ENCODE results near the gene FUZ. TPM values are rescaled to one million over a fixed set of nuclear protein-coding genes. Genes with fewer than 3 reads are reported as not detected.

The FUZ gene
- polyA plus RNA-seq, 4 donors = 4.1 to 21.0 (median 10.0) TPM

DNA sequence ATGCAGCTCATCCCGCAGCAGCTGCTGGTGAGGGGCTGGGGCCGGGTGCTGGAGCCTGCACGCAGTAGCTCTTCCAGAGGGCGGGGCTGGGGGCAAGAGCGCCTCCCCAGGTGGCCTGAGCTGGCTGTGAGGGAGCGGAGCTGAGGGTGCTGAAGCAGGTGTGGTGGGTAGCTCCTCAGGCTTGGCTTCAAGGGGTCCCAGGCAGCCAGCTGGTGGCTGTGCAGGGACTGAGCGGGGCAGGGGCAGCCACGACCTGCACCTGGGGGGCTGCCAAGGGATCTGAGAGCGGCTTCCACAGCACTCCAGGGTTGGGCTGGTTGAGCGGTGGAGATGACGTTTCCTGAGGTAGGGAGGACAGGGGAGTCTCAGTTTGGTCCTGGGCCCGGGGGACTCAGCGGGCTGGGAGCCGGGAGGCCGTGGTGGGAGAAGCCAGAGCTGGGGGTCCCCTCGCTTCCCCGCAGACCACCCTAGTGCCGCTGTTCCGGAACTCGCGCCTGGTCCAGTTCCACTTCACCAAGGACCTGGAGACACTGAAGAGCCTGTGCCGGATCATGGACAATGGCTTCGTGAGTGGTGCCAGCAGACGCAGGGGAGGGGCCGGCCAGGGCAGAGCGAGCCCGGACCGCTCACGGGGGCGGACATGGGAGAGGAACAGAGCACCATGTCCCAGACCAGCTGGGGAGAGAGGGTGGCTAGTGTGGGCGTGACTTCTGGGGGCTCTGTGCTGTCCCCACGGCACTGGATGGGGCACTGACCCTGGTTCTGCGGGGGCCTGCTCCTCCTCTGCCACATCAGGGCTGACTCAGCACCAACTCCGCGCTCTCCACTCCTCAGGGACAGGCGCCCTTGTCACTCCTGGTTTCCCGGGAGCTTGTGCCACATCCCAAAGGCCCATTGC is 45.2 kb upstream of the FUZ start:
- Histone ChIP-seq H3K27me3 (ENCODE audit: control insufficient read depth in 3 of 3, insufficient read depth in 3 of 3, low read length in 3 of 3) (no peaks in the 10 kb centered on the region), H3K36me3 (ENCODE audit: control insufficient read depth in 3 of 3, insufficient read depth in 2 of 3, low read depth in 1 of 3, low read length in 3 of 3) (peaks cover 7 to 96% (median 21%) of the 10 kb centered on the region in 3 donors), H3K9me3 (ENCODE audit: control insufficient read depth in 2 of 2, insufficient read depth in 1 of 2, low read depth in 1 of 2, low read length in 1 of 2) (no peaks in the 10 kb centered on the region), H3K4me1 (ENCODE audit: control insufficient read depth in 3 of 3, insufficient read depth in 2 of 3, low read depth in 1 of 3, low read length in 2 of 3) (peaks cover 0 to 11% (median 0%) of the 10 kb centered on the region in 3 donors), H3K27ac (ENCODE audit: low read depth in 1 of 3, low read length in 2 of 3) (no peak overlapping the region), H3K4me3 (ENCODE audit: low read depth in 1 of 3, low read length in 3 of 3) (no peak overlapping the region)
- 87 to 90% (median 89%) methylated on average over 28 to 37 of the region's 37 CpGs for WGBS, 3 donors
- FAIRE-seq (no peak), DNase-seq (no peak)

DNA sequence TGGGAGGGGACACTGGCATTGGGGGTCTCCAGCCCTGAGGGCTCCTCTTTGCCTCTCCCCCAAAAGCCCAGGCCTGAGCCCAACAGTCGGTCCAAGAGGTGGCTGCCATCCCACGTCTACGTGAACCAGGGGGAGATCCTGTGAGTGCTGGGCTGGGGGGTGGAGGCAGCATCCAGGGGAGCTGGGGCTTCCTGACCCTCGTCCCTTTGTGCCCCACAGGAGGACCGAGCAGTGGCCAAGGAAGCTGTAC is 44.7 kb upstream of the FUZ start:
- FAIRE-seq (no peak), DNase-seq (no peak)
- WGBS, 3 donors = 82 to 94% (median 82%) methylated on average over 5 of the region's 5 CpGs
- Histone ChIP-seq H3K27ac (ENCODE audit: low read depth in 1 of 3, low read length in 2 of 3) (no peak overlapping the region), H3K4me1 (ENCODE audit: control insufficient read depth in 3 of 3, insufficient read depth in 2 of 3, low read depth in 1 of 3, low read length in 2 of 3) (peaks cover 0 to 14% (median 0%) of the 10 kb centered on the region in 3 donors), H3K27me3 (ENCODE audit: control insufficient read depth in 3 of 3, insufficient read depth in 3 of 3, low read length in 3 of 3) (no peaks in the 10 kb centered on the region), H3K36me3 (ENCODE audit: control insufficient read depth in 3 of 3, insufficient read depth in 2 of 3, low read depth in 1 of 3, low read length in 3 of 3) (peaks cover 7 to 92% (median 18%) of the 10 kb centered on the region in 3 donors), H3K4me3 (ENCODE audit: low read depth in 1 of 3, low read length in 3 of 3) (no peak overlapping the region), H3K9me3 (ENCODE audit: control insufficient read depth in 2 of 2, insufficient read depth in 1 of 2, low read depth in 1 of 2, low read length in 1 of 2) (no peaks in the 10 kb centered on the region)

DNA sequence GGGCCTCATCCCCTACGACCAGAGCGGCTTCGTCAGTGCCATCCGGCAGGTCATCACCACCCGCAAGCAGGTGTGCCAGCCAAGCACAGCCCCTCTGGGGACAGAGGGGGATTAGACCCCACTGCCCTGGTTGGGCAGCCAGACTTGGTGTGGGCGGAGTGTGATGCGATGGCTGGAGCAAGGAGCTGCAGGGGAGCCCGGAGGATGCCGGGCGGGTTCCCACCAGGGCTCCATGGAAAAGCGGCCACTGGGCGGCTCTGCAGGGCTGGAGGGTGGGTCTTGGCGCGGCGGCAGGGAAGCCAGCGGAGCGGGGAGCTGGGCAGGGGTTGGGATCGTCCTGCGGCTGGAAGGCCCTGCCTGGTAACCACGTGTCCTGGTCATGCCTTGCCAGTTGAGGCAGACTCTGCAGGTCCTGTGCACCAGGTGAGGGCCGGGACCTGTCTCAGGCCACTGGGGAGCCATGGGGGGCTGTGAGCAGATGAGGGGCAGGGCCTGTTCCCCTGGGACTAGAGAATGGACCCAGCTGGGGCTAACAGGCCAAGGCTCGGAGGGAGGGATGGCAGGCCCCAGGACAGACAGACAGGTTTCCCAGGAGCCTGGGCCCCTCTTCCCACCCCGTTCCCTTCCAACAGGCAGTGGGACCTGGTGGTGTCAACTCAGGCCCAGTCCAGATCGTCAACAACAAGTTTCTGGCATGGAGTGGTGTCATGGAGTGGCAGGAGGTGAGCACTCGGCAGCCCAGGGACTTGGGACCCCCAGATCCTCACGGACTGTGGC is 44.2 kb upstream of the FUZ start:
- Histone ChIP-seq H3K4me1 (ENCODE audit: control insufficient read depth in 3 of 3, insufficient read depth in 2 of 3, low read depth in 1 of 3, low read length in 2 of 3) (peaks cover 0 to 19% (median 0%) of the 10 kb centered on the region in 3 donors), H3K27me3 (ENCODE audit: control insufficient read depth in 3 of 3, insufficient read depth in 3 of 3, low read length in 3 of 3) (no peaks in the 10 kb centered on the region), H3K27ac (ENCODE audit: low read depth in 1 of 3, low read length in 2 of 3) (no peak overlapping the region), H3K4me3 (ENCODE audit: low read depth in 1 of 3, low read length in 3 of 3) (no peak overlapping the region), H3K36me3 (ENCODE audit: control insufficient read depth in 3 of 3, insufficient read depth in 2 of 3, low read depth in 1 of 3, low read length in 3 of 3) (peaks cover 7 to 88% (median 18%) of the 10 kb centered on the region in 3 donors), H3K9me3 (ENCODE audit: control insufficient read depth in 2 of 2, insufficient read depth in 1 of 2, low read depth in 1 of 2, low read length in 1 of 2) (no peaks in the 10 kb centered on the region)
- DNase-seq = no peak
- no peak for FAIRE-seq
- WGBS, 3 donors = 91 to 92% (median 91%) methylated on average over 25 to 26 of the region's 26 CpGs

DNA sequence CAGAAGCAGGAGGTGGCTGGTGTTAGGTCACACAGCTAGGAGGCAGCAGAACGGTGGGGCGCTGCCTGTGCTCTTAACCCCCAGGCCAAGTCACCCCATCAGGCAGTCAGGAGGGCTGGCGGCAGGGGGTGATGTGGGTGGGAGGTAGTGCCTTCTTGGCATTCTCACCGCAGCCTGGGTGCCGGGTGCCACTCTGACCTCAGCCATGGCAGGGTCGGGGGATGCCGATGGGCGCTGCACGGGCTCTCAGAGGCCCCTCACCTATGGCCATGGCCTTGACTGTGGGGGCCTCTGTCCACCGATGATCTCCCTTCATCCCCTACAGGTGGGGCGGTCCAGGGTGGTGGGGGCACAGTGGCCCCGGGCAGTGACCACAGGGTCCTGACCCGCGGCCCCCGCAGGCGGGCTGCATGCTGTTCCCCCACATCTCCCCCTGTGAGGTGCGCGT is 43.5 kb upstream of the FUZ start:
- H3K4me3 ChIP-seq (ENCODE audit: low read depth in 1 of 3, low read length in 3 of 3) = no peak overlapping the region
- H3K4me1 ChIP-seq (ENCODE audit: control insufficient read depth in 3 of 3, insufficient read depth in 2 of 3, low read depth in 1 of 3, low read length in 2 of 3) = peaks cover 0 to 23% (median 0%) of the 10 kb centered on the region in 3 donors
- FAIRE-seq = no peak
- DNase-seq = no peak
- peaks cover 4 to 81% (median 16%) of the 10 kb centered on the region in 3 donors for H3K36me3 ChIP-seq (ENCODE audit: control insufficient read depth in 3 of 3, insufficient read depth in 2 of 3, low read depth in 1 of 3, low read length in 3 of 3)
- WGBS, 3 donors = 90 to 92% (median 91%) methylated on average over 16 to 18 of the region's 18 CpGs
- H3K27me3 ChIP-seq (ENCODE audit: control insufficient read depth in 3 of 3, insufficient read depth in 3 of 3, low read length in 3 of 3) = no peaks in the 10 kb centered on the region
- no peak overlapping the region for H3K27ac ChIP-seq (ENCODE audit: low read depth in 1 of 3, low read length in 2 of 3)
- H3K9me3 ChIP-seq (ENCODE audit: control insufficient read depth in 2 of 2, insufficient read depth in 1 of 2, low read depth in 1 of 2, low read length in 1 of 2) = no peaks in the 10 kb centered on the region

DNA sequence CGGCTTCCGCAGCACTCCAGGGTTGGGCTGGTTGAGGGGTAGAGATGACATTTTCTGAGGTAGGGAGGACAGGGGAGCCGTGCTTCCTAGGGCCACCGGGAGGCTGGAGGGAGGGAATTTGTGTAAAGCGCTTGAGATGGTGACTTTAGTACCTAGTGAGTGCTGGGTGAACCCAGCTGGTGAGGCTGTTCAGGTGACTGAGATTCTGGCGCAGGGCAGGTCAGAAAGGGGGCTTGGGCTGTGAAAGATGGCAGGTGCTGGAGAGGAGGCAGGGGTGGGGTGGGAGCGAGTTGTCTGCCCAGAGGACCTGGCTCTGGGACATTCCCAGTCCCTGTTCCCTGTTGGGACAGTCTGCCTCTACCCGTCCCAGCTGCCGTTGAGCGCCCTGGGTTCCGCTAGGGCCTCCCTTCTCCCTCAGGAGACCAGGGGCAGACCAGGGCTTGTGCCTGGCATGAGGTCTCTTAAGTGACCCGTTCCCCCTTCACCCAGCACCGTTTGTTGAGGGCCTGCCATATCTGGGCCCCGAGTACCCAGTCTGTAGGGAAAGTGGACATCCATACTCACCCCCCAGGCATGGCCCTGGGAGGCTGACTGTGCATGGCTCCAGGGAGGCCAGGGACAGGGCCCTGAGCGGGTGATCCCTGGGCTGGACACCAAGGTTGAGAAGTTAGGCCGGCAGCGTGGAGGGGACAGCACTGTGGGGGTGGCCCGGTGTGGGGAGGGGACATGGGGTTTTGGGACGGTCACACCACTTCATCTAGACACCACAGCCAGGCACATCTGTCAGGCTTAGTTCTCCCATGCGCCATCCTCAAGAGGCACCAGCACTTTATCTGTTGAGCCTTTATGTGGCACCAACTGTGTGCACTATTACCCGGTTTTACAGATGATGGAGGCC is 42.8 kb upstream of the FUZ start:
- 80 to 83% (median 81%) methylated on average over 21 of the region's 21 CpGs for WGBS, 3 donors
- H3K27ac ChIP-seq (ENCODE audit: low read depth in 1 of 3, low read length in 2 of 3) = no peak overlapping the region
- no peak overlapping the region for H3K4me3 ChIP-seq (ENCODE audit: low read depth in 1 of 3, low read length in 3 of 3)
- H3K9me3 ChIP-seq (ENCODE audit: control insufficient read depth in 2 of 2, insufficient read depth in 1 of 2, low read depth in 1 of 2, low read length in 1 of 2) = no peaks in the 10 kb centered on the region
- H3K4me1 ChIP-seq (ENCODE audit: control insufficient read depth in 3 of 3, insufficient read depth in 2 of 3, low read depth in 1 of 3, low read length in 2 of 3) = peaks cover 0 to 23% (median 0%) of the 10 kb centered on the region in 3 donors
- FAIRE-seq (no peak), DNase-seq (no peak)
- no peaks in the 10 kb centered on the region for H3K27me3 ChIP-seq (ENCODE audit: control insufficient read depth in 3 of 3, insufficient read depth in 3 of 3, low read length in 3 of 3)
- H3K36me3 ChIP-seq (ENCODE audit: control insufficient read depth in 3 of 3, insufficient read depth in 2 of 3, low read depth in 1 of 3, low read length in 3 of 3) = peaks cover 4 to 75% (median 16%) of the 10 kb centered on the region in 3 donors

DNA sequence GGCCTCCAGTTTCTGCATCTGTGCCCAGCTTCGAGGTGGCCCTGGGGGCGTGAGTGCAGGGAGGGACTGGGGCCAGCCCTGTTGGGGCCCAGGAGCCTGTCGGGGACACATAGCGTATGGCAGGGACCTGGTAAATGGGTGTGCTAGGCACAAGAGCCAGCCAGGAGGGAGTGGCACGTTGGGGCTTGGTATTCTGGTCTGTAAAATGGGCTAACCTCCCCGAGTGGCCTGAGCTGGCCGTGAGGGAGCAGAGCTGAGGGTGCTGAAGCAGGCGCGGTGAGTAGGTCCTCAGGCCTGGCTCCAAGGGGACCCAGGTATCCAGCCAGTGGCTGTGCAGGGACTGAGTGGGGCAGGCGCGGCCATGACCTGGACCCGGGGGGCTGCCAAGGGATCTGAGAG is 42.2 kb upstream of the FUZ start:
- Histone ChIP-seq H3K4me3 (ENCODE audit: low read depth in 1 of 3, low read length in 3 of 3) (no peak overlapping the region), H3K27me3 (ENCODE audit: control insufficient read depth in 3 of 3, insufficient read depth in 3 of 3, low read length in 3 of 3) (no peaks in the 10 kb centered on the region), H3K27ac (ENCODE audit: low read depth in 1 of 3, low read length in 2 of 3) (no peak overlapping the region), H3K4me1 (ENCODE audit: control insufficient read depth in 3 of 3, insufficient read depth in 2 of 3, low read depth in 1 of 3, low read length in 2 of 3) (peaks cover 0 to 24% (median 0%) of the 10 kb centered on the region in 3 donors), H3K36me3 (ENCODE audit: control insufficient read depth in 3 of 3, insufficient read depth in 2 of 3, low read depth in 1 of 3, low read length in 3 of 3) (peaks cover 4 to 68% (median 13%) of the 10 kb centered on the region in 3 donors), H3K9me3 (ENCODE audit: control insufficient read depth in 2 of 2, insufficient read depth in 1 of 2, low read depth in 1 of 2, low read length in 1 of 2) (no peaks in the 10 kb centered on the region)
- DNase-seq (no peak), FAIRE-seq (no peak)
- WGBS, 3 donors = 86 to 90% (median 89%) methylated on average over 12 of the region's 12 CpGs

DNA sequence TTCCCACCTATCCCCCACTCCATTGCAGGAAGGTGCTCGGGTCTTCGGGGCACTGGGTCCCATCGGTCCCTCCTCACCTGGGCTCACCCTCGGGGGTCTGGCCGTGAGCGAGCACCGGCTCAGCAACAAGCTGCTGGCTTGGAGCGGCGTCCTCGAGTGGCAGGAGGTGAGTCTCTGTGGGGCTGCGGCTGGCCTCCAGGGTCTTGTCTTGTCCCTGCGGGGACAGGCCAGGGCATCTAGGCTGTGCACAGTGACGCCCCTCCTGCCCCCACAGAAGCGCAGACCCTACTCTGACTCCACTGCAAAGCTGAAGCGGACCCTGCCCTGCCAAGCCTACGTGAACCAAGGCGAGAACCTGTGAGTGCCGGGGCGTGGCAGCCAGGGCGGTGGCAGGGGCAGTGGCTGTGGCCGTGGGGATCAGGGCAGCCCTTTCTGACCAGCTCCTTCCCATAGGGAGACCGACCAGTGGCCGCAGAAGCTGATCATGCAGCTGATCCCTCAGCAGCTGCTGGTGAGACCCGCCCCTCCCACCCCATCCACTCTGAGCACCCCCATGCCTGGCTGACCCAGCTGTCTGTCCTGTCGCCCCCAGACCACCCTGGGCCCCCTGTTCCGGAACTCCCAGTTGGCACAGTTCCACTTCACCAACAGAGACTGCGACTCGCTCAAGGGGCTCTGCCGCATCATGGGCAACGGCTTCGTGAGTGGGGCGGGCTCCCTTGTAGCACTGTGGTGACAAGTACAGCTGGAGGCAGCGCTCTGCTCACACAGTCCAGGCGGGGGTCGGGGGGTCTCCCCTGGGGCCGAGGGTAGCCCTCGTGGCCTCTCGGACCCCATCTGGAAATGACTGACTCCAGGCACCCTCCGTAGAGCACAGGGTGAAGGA is 41.5 kb upstream of the FUZ start:
- H3K4me1 ChIP-seq (ENCODE audit: control insufficient read depth in 3 of 3, insufficient read depth in 2 of 3, low read depth in 1 of 3, low read length in 2 of 3) = peaks cover 0 to 27% (median 0%) of the 10 kb centered on the region in 3 donors
- DNase-seq (no peak), FAIRE-seq (no peak)
- H3K27me3 ChIP-seq (ENCODE audit: control insufficient read depth in 3 of 3, insufficient read depth in 3 of 3, low read length in 3 of 3) = no peaks in the 10 kb centered on the region
- 83 to 88% (median 84%) methylated on average over 34 to 39 of the region's 39 CpGs for WGBS, 3 donors
- H3K4me3 ChIP-seq (ENCODE audit: low read depth in 1 of 3, low read length in 3 of 3) = no peak overlapping the region
- H3K9me3 ChIP-seq (ENCODE audit: control insufficient read depth in 2 of 2, insufficient read depth in 1 of 2, low read depth in 1 of 2, low read length in 1 of 2) = peaks cover 0 to 5% of the 10 kb centered on the region in 2 donors
- peaks cover 0 to 62% (median 11%) of the 10 kb centered on the region in 3 donors for H3K36me3 ChIP-seq (ENCODE audit: control insufficient read depth in 3 of 3, insufficient read depth in 2 of 3, low read depth in 1 of 3, low read length in 3 of 3)
- H3K27ac ChIP-seq (ENCODE audit: low read depth in 1 of 3, low read length in 2 of 3) = no peak overlapping the region

Measured in small intestine (tissue), 7 donors.